GM23338 (cell line): Measurements from ENCODE around the gene EHD1. TPM values are rescaled to one million over a fixed set of nuclear protein-coding genes. Genes with fewer than 3 reads are reported as not detected.

ENCODE experiments used
- ATAC-seq: fragments of 200-7000 bp; cut with Tn5 transposase; 3 replicates; pipeline ENCODE4 v1.9.1; 2020
- DNase-seq: peaks from one replicate; pipeline ENCODE4 v3.0.0-alpha.2; 2015; ENCODE audit warnings: low spot score
- H2AFZ ChIP-seq: fragments of 200-600 bp; sonication (generic); 2 replicates; pipeline ENCODE4 v1.8.0; 2016; ENCODE audit warnings: antibody characterized with exemption, mild to moderate bottlenecking, moderate library complexity
- H3F3A ChIP-seq: fragments of 200-600 bp; sonication (generic); replicated peaks from 2 replicates; pipeline ENCODE4 v1.8.0; 2017; ENCODE audit warnings: antibody characterized with exemption, mixed run types, low read depth
- H3K27ac ChIP-seq: fragments of 200-600 bp; sonication (generic); 2 replicates; pipeline ENCODE4 v1.6.1; 2016; ENCODE audit warnings: low read depth
- H3K27me3 ChIP-seq: fragments of 200-600 bp; sonication (generic); 2 replicates; pipeline ENCODE4 v1.8.0; 2016; ENCODE audit warnings: mild to moderate bottlenecking, mixed run types, moderate library complexity; ENCODE audit not compliant: insufficient read depth
- H3K36me3 ChIP-seq: fragments of 200-600 bp; sonication (generic); 2 replicates; pipeline ENCODE4 v1.8.0; 2016; ENCODE audit warnings: mild to moderate bottlenecking; ENCODE audit not compliant: insufficient read depth
- H3K4me1 ChIP-seq: fragments of 200-600 bp; sonication (generic); 2 replicates; pipeline ENCODE4 v1.8.0; 2016; ENCODE audit warnings: mild to moderate bottlenecking, moderate library complexity; ENCODE audit not compliant: insufficient read depth
- H3K4me2 ChIP-seq: fragments of 200-600 bp; sonication (generic); 2 replicates; pipeline ENCODE4 v1.7.1; 2017; ENCODE audit warnings: mixed run types
- H3K4me3 ChIP-seq: fragments of 200-600 bp; sonication (generic); 2 replicates; pipeline ENCODE4 v1.6.1; 2016; ENCODE audit warnings: mixed run types
- H3K79me2 ChIP-seq: fragments of 200-600 bp; sonication (generic); replicated peaks from 2 replicates; pipeline ENCODE4 v1.8.0; 2017; ENCODE audit warnings: mild to moderate bottlenecking; ENCODE audit not compliant: insufficient read depth
- H3K9me2 ChIP-seq: fragments of 200-600 bp; sonication (generic); 2 replicates; pipeline ENCODE4 v1.8.0; 2017; ENCODE audit not compliant: insufficient read depth
- H4K20me1 ChIP-seq: fragments of 200-600 bp; sonication (generic); replicated peaks from 2 replicates; pipeline ENCODE4 v1.8.0; 2017; ENCODE audit warnings: mild to moderate bottlenecking; ENCODE audit not compliant: insufficient read depth
- H3K27ac Mint-ChIP-seq: 2 replicates; pipeline ENCODE4 v1.8.0; 2020; ENCODE audit warnings: inconsistent platforms, mild to moderate bottlenecking, moderate library complexity, mixed read lengths
- H3K27me3 Mint-ChIP-seq: 3 replicates; pipeline ENCODE4 v1.8.0; 2022; ENCODE audit warnings: low read depth, mild to moderate bottlenecking, moderate library complexity, mixed read lengths, inconsistent platforms; ENCODE audit not compliant: insufficient read depth, poor library complexity
- H3K36me3 Mint-ChIP-seq: 3 replicates; pipeline ENCODE4 v1.8.0; 2021; ENCODE audit warnings: low read depth, mild to moderate bottlenecking, inconsistent platforms, moderate library complexity, mixed read lengths
- H3K4me1 Mint-ChIP-seq: 3 replicates; pipeline ENCODE4 v1.8.0; 2020; ENCODE audit warnings: mild to moderate bottlenecking, inconsistent platforms, mixed read lengths
- H3K4me3 Mint-ChIP-seq: 3 replicates; pipeline ENCODE4 v1.8.0; 2021; ENCODE audit warnings: moderate library complexity, mild to moderate bottlenecking, inconsistent platforms, mixed read lengths
- H3K9me3 Mint-ChIP-seq: 3 replicates; pipeline ENCODE4 v1.8.0; 2020; ENCODE audit warnings: moderate library complexity, mild to moderate bottlenecking, inconsistent platforms, mixed read lengths
- CREB1 ChIP-seq: fragments of 250-450 bp; sonication (Bioruptor Pico); IDR thresholded peaks from 2 replicates; pipeline ENCODE4 v1.5.0; 2020; ENCODE audit warnings: low read depth, mild to moderate bottlenecking, moderate library complexity
- EZH2 ChIP-seq: fragments of 200-600 bp; sonication (generic); IDR thresholded peaks from one replicate; pipeline ENCODE4 v1.8.0; 2017; ENCODE audit warnings: antibody characterized with exemption, mild to moderate bottlenecking, low read depth; ENCODE audit not compliant: unreplicated experiment
- EZH2phosphoT487 ChIP-seq: fragments of 200-600 bp; sonication (generic); IDR thresholded peaks from one replicate; pipeline ENCODE4 v1.8.1; 2018; ENCODE audit warnings: antibody characterized with exemption; ENCODE audit not compliant: unreplicated experiment
- JUNB ChIP-seq: IDR thresholded peaks from one replicate; pipeline ENCODE4 v1.6.1; 2016; ENCODE audit warnings: antibody characterized with exemption; ENCODE audit not compliant: unreplicated experiment
- NANOG ChIP-seq: IDR thresholded peaks from 2 replicates; pipeline ENCODE4 v1.6.1; 2016; ENCODE audit warnings: antibody characterized with exemption, borderline replicate concordance
- POLR2AphosphoS5 ChIP-seq: IDR thresholded peaks from 2 replicates; pipeline ENCODE4 v1.6.1; 2016; ENCODE audit warnings: antibody characterized with exemption, low read depth
- REST ChIP-seq: IDR thresholded peaks from one replicate; pipeline ENCODE4 v1.6.1; 2018; ENCODE audit warnings: antibody characterized with exemption; ENCODE audit not compliant: unreplicated experiment
- STAT1 ChIP-seq: IDR thresholded peaks from one replicate; pipeline ENCODE4 v1.6.1; 2016; ENCODE audit warnings: antibody characterized with exemption; ENCODE audit not compliant: unreplicated experiment
- ZNF114 ChIP-seq: fragments of 250-450 bp; sonication (Bioruptor Pico); IDR thresholded peaks from 2 replicates; pipeline ENCODE4 v1.5.0; 2020; ENCODE audit warnings: mild to moderate bottlenecking, moderate library complexity
- ZNF331 ChIP-seq: fragments of 250-450 bp; sonication (Bioruptor Pico); IDR thresholded peaks from 2 replicates; pipeline ENCODE4 v1.5.0; 2020; ENCODE audit warnings: low read depth, mild to moderate bottlenecking, moderate library complexity
- polyA plus RNA-seq: library from polyadenylated mRNA; unstranded; fragments of >200 nt; fragmentation: Nextera tagmentation; extraction: Ambion mirVana; gene quantifications from 2 replicates; pipeline ENCODE4 v1.2.1, GENCODE V29; 2016
- total RNA-seq: library from RNA; depleted of rRNA; stranded (reverse); fragments of >200 nt; shearing (Covaris generic); gene quantifications from 2 replicates; pipeline ENCODE4 v1.2.3, GENCODE V29; 2014
- TF ChIP-seq, protein P1 (sequence below): IDR thresholded peaks from 2 replicates; pipeline ENCODE4 v1.6.1; 2016; ENCODE audit warnings: antibody characterized with exemption
- TF ChIP-seq, protein P2 (sequence below): fragments of 250-450 bp; sonication (Bioruptor Pico); IDR thresholded peaks from 2 replicates; pipeline ENCODE4 v1.5.0; 2020; ENCODE audit warnings: mild to moderate bottlenecking, moderate library complexity
- TF ChIP-seq, protein P3 (sequence below), 2 experiments: fragments of 200-600 bp in 1 of 2; sonication (generic) in 1 of 2; conservative IDR thresholded peaks; 2 replicates each; pipeline versions ENCODE4 v1.5.1 to v1.6.1; 2016 to 2017; ENCODE audit warnings: antibody characterized with exemption in 2 of 2, low read depth in 2 of 2, mild to moderate bottlenecking in 2 of 2, moderate library complexity in 1 of 2

EHD1 gene
- total and polyA plus RNA-seq, 2 experiments from 2014 or later = 16.7 to 69.7 TPM

DNA sequence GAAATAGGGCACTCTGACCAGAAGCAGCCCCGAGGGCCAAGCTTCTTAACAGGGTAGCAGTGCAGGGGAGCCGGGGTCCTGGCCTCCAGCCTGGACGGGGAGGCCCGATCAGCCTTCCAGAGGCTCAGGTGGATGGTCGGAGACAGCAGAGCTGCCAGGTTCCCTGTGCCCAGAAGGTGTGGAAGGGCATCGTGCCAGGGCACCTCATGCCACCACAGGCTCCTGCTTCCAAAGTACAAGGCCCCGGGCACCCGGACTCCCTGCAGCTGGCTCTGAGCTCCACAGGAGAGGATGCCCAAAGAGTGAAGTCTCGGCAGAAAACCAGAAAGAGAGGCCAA lies 14.3 kb downstream of the EHD1 start:
- Histone ChIP-seq H3K27ac (peak overlapping the region; percentile 69; the same call in 1 of the 2 replicates), H4K20me1 (no peaks in the 10 kb centered on the region), H3F3A (0 out of 2 replicates have a peak, but pooled peaks cover 4% of the 10 kb centered on the region), H3K9me2 (no peaks in the 10 kb centered on the region), H3K79me2 (peaks cover 20% of the 10 kb centered on the region), H3K4me3 (no peak overlapping the region), H3K36me3 (no peaks in the 10 kb centered on the region), H3K4me1 (peaks cover 23% of the 10 kb centered on the region), H3K27me3 (no peaks in the 10 kb centered on the region), H2AFZ (no peak overlapping the region), H3K4me2 (no peak overlapping the region)
- Mint-ChIP-seq H3K36me3 (no peaks in the 10 kb centered on the region; the same call in 1 of the 3 replicates), H3K4me3 (no peak overlapping the region), H3K27ac (peak overlapping the region; percentile 86; the same call in 1 of the 2 replicates), H3K27me3 (peaks cover 6% of the 10 kb centered on the region), H3K4me1 (peaks cover 21% of the 10 kb centered on the region), H3K9me3 (no peaks in the 10 kb centered on the region)
- ATAC-seq (peak; percentile 16; the same call in 1 of the 3 replicates), DNase-seq (no peak)
- TF ChIP-seq ZNF114 (CRISPR knock-in tag) = no peak
- no peak for TF ChIP-seq ZNF331 (CRISPR knock-in tag)
- TF ChIP-seq, protein P1, sequence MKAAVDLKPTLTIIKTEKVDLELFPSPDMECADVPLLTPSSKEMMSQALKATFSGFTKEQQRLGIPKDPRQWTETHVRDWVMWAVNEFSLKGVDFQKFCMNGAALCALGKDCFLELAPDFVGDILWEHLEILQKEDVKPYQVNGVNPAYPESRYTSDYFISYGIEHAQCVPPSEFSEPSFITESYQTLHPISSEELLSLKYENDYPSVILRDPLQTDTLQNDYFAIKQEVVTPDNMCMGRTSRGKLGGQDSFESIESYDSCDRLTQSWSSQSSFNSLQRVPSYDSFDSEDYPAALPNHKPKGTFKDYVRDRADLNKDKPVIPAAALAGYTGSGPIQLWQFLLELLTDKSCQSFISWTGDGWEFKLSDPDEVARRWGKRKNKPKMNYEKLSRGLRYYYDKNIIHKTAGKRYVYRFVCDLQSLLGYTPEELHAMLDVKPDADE = no peak
- TF ChIP-seq, protein P2, sequence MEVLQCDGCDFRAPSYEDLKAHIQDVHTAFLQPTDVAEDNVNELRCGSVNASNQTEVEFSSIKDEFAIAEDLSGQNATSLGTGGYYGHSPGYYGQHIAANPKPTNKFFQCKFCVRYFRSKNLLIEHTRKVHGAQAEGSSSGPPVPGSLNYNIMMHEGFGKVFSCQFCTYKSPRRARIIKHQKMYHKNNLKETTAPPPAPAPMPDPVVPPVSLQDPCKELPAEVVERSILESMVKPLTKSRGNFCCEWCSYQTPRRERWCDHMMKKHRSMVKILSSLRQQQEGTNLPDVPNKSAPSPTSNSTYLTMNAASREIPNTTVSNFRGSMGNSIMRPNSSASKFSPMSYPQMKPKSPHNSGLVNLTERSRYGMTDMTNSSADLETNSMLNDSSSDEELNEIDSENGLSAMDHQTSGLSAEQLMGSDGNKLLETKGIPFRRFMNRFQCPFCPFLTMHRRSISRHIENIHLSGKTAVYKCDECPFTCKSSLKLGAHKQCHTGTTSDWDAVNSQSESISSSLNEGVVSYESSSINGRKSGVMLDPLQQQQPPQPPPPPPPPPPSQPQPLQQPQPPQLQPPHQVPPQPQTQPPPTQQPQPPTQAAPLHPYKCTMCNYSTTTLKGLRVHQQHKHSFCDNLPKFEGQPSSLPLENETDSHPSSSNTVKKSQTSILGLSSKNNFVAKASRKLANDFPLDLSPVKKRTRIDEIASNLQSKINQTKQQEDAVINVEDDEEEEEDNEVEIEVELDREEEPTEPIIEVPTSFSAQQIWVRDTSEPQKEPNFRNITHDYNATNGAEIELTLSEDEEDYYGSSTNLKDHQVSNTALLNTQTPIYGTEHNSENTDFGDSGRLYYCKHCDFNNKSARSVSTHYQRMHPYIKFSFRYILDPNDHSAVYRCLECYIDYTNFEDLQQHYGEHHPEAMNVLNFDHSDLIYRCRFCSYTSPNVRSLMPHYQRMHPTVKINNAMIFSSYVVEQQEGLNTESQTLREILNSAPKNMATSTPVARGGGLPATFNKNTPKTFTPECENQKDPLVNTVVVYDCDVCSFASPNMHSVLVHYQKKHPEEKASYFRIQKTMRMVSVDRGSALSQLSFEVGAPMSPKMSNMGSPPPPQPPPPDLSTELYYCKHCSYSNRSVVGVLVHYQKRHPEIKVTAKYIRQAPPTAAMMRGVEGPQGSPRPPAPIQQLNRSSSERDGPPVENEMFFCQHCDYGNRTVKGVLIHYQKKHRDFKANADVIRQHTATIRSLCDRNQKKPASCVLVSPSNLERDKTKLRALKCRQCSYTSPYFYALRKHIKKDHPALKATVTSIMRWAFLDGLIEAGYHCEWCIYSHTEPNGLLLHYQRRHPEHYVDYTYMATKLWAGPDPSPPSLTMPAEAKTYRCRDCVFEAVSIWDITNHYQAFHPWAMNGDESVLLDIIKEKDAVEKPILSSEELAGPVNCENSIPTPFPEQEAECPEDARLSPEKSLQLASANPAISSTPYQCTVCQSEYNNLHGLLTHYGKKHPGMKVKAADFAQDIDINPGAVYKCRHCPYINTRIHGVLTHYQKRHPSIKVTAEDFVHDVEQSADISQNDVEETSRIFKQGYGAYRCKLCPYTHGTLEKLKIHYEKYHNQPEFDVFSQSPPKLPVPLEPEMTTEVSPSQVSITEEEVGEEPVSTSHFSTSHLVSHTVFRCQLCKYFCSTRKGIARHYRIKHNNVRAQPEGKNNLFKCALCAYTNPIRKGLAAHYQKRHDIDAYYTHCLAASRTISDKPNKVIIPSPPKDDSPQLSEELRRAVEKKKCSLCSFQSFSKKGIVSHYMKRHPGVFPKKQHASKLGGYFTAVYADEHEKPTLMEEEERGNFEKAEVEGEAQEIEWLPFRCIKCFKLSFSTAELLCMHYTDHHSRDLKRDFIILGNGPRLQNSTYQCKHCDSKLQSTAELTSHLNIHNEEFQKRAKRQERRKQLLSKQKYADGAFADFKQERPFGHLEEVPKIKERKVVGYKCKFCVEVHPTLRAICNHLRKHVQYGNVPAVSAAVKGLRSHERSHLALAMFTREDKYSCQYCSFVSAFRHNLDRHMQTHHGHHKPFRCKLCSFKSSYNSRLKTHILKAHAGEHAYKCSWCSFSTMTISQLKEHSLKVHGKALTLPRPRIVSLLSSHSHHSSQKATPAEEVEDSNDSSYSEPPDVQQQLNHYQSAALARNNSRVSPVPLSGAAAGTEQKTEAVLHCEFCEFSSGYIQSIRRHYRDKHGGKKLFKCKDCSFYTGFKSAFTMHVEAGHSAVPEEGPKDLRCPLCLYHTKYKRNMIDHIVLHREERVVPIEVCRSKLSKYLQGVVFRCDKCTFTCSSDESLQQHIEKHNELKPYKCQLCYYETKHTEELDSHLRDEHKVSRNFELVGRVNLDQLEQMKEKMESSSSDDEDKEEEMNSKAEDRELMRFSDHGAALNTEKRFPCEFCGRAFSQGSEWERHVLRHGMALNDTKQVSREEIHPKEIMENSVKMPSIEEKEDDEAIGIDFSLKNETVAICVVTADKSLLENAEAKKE (CRISPR knock-in tag) = no peak
- TF ChIP-seq REST = no peak
- TF ChIP-seq POLR2AphosphoS5 = no peak
- TF ChIP-seq CREB1 (CRISPR knock-in tag) = no peak
- no peak for TF ChIP-seq JUNB
- TF ChIP-seq EZH2phosphoT487 = no peak
- TF ChIP-seq STAT1 = no peak
- TF ChIP-seq NANOG = no peak
- no peak for TF ChIP-seq EZH2
- TF ChIP-seq, protein P3, sequence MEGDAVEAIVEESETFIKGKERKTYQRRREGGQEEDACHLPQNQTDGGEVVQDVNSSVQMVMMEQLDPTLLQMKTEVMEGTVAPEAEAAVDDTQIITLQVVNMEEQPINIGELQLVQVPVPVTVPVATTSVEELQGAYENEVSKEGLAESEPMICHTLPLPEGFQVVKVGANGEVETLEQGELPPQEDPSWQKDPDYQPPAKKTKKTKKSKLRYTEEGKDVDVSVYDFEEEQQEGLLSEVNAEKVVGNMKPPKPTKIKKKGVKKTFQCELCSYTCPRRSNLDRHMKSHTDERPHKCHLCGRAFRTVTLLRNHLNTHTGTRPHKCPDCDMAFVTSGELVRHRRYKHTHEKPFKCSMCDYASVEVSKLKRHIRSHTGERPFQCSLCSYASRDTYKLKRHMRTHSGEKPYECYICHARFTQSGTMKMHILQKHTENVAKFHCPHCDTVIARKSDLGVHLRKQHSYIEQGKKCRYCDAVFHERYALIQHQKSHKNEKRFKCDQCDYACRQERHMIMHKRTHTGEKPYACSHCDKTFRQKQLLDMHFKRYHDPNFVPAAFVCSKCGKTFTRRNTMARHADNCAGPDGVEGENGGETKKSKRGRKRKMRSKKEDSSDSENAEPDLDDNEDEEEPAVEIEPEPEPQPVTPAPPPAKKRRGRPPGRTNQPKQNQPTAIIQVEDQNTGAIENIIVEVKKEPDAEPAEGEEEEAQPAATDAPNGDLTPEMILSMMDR (conservative IDR thresholded peaks at IDR 0.05; ENCODE audit: low read depth in 2 of 2) = no peak
